ENCODE results near the gene ZCCHC24.

ZCCHC24 gene

DNA sequence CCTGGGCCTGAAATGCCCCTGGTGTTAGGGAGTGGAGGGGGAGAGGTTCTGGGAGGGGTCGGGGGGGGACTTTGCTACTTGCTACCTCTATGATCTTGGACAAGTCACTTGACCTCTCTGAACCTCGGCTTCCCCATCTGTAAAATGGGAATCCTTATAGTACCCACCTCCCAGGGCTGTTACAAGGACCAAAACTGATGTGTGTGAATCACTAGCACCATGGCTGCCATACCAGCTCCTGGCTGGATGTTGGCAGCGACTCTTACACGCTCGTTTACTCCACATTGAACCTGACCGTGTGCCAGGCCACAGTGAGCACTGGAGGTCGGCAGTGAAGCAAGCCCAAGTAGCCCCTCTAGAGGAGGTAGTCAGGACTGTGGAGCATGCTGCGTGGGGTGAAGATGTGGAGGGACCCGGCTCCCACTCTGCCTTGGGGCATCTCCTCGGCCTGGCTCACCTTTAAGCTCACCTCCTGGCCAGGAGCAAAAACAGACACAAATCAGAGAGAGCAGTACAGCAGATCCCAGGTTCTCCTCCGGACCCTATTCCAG is 69.3 kb downstream of the ZCCHC24 start:
- peaks cover 14% of the 10 kb centered on the region for H3K27me3 ChIP-seq (ENCODE audit: control insufficient read depth, low read length)
- TF ChIP-seq, protein P1, sequence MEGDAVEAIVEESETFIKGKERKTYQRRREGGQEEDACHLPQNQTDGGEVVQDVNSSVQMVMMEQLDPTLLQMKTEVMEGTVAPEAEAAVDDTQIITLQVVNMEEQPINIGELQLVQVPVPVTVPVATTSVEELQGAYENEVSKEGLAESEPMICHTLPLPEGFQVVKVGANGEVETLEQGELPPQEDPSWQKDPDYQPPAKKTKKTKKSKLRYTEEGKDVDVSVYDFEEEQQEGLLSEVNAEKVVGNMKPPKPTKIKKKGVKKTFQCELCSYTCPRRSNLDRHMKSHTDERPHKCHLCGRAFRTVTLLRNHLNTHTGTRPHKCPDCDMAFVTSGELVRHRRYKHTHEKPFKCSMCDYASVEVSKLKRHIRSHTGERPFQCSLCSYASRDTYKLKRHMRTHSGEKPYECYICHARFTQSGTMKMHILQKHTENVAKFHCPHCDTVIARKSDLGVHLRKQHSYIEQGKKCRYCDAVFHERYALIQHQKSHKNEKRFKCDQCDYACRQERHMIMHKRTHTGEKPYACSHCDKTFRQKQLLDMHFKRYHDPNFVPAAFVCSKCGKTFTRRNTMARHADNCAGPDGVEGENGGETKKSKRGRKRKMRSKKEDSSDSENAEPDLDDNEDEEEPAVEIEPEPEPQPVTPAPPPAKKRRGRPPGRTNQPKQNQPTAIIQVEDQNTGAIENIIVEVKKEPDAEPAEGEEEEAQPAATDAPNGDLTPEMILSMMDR (IDR thresholded peaks at IDR 0.05; ENCODE audit: low read depth, low read length, poor library complexity, severe bottlenecking) = no peak
- TF ChIP-seq EZH2phosphoT487 (IDR thresholded peaks at IDR 0.05; ENCODE audit: borderline replicate concordance, low read length) = no peak
- H3K4me1 ChIP-seq (ENCODE audit: control insufficient read depth, low read length) = no peaks in the 10 kb centered on the region
- H3K4me2 ChIP-seq (ENCODE audit: low read length) = no peak overlapping the region
- H4K20me1 ChIP-seq (ENCODE audit: control insufficient read depth, insufficient read depth, low read depth, low read length) = no peaks in the 10 kb centered on the region
- H3K9me3 ChIP-seq (ENCODE audit: control insufficient read depth, insufficient read depth, low read length) = 0 out of 2 replicates have a peak, but pooled peaks cover 4% of the 10 kb centered on the region
- H3K9me2 ChIP-seq (replicated peaks; ENCODE audit: control insufficient read depth, low read length) = no peaks in the 10 kb centered on the region
- no peaks in the 10 kb centered on the region for H3K79me2 ChIP-seq (ENCODE audit: control insufficient read depth, low read length)
- H3K27ac ChIP-seq (ENCODE audit: low read depth, low read length) = no peak overlapping the region
- H3K4me3 ChIP-seq (ENCODE audit: low read length) = no peak overlapping the region
- no peaks in the 10 kb centered on the region for H3K36me3 ChIP-seq (ENCODE audit: control insufficient read depth, low read length)
- no peaks in the 10 kb centered on the region for H3F3A ChIP-seq (ENCODE audit: control insufficient read depth, insufficient read depth)

DNA sequence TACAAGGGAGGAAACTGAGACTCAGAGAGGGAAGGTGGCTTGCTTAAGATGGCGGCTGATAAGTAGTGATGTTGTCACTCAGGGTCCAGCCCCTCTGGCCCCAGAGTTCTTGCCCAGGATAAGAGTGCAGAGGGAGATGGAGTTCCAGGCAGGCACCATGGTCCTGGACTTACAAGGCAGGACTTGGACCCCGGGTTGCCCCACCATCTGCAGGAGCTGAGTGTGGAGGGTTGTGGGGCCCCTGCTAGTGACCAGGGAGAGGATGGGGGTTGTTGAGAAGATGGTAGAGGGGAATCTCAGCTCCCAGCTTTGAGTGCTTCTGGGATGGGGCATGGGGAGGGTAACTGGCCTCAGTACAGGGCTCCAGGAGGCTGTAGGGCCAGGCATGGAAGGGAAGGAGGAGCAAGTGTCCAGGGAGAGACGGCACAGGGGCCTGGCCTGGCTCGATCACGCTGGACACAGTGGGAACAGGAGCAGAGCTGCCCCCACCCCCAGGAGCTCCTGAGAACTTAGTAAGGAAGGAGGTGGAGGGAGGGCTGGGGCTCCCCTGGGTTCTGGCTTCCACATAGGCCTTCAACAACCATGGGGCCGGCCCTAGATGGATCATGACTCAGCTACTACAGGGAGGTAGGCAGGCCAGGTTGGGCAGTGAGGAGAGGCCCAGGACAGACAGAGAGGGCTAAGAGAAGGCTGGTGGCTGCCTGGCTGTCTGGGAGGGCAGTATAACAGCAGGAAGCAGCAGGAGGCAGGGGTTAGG is 69.9 kb downstream of the ZCCHC24 start:
- TF ChIP-seq, protein P1 (IDR thresholded peaks at IDR 0.05; ENCODE audit: low read depth, low read length, poor library complexity, severe bottlenecking) = no peak
- TF ChIP-seq EZH2phosphoT487 (IDR thresholded peaks at IDR 0.05; ENCODE audit: borderline replicate concordance, low read length) = no peak
- no peaks in the 10 kb centered on the region for H3K9me2 ChIP-seq (replicated peaks; ENCODE audit: control insufficient read depth, low read length)
- H3K27ac ChIP-seq (ENCODE audit: low read depth, low read length) = no peak overlapping the region
- H3K4me3 ChIP-seq (ENCODE audit: low read length) = no peak overlapping the region
- H3K4me2 ChIP-seq (ENCODE audit: low read length) = no peak overlapping the region
- H3K36me3 ChIP-seq (ENCODE audit: control insufficient read depth, low read length) = no peaks in the 10 kb centered on the region
- H3F3A ChIP-seq (ENCODE audit: control insufficient read depth, insufficient read depth) = no peaks in the 10 kb centered on the region
- no peaks in the 10 kb centered on the region for H3K79me2 ChIP-seq (ENCODE audit: control insufficient read depth, low read length)
- 0 out of 2 replicates have a peak, but pooled peaks cover 4% of the 10 kb centered on the region for H3K9me3 ChIP-seq (ENCODE audit: control insufficient read depth, insufficient read depth, low read length)
- H3K27me3 ChIP-seq (ENCODE audit: control insufficient read depth, low read length) = peaks cover 14% of the 10 kb centered on the region
- no peaks in the 10 kb centered on the region for H4K20me1 ChIP-seq (ENCODE audit: control insufficient read depth, insufficient read depth, low read depth, low read length)
- H3K4me1 ChIP-seq (ENCODE audit: control insufficient read depth, low read length) = no peaks in the 10 kb centered on the region

DNA sequence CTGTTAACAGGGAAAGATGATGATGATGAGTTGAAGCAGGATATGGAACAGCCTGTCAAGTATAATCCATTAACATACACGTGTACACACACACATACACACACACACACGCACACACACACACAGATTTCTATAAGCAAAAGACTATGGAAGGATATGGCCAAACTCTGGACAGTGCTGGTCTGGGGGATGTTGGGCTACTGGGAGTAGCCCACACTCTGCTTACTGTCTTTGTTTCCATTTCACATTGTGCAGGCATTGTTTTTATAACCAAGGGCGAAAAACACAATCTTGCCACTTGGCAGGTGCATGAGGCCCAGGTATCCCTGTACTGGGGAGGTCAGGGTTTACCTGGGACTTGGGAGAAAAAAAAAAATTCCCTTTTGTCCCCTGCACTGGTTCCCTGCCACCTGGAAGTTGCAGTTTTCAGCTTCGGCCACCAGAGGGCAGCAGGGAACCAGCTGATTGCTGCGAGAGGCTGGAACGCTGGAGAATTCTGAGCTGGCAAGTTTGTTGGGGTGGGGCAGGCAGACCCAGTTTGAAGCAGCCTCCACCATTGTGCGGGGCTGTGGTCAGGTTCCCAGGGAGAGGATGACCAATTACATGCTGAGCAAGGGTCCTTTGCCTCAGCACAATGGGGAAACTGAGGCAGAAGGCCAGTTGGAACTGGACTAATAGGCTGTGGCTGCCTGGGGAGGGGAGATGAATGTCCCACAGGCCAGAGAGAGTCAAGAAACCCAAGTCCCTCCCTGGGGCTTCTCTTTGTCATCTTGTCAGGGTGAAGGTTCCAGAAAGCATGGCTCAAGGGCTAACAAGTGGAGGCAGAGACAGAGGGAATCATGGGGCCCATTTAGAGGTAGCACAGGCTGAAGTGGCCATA is 70.9 kb downstream of the ZCCHC24 start:
- no peaks in the 10 kb centered on the region for H3K36me3 ChIP-seq (ENCODE audit: control insufficient read depth, low read length)
- no peak overlapping the region for H3K27ac ChIP-seq (ENCODE audit: low read depth, low read length)
- no peaks in the 10 kb centered on the region for H3K79me2 ChIP-seq (ENCODE audit: control insufficient read depth, low read length)
- peaks cover 17% of the 10 kb centered on the region for H3K27me3 ChIP-seq (ENCODE audit: control insufficient read depth, low read length)
- H3K4me3 ChIP-seq (ENCODE audit: low read length) = no peak overlapping the region
- H3K9me2 ChIP-seq (replicated peaks; ENCODE audit: control insufficient read depth, low read length) = no peaks in the 10 kb centered on the region
- peaks cover 9% of the 10 kb centered on the region; the same call in 1 of the 2 replicates for H3K9me3 ChIP-seq (ENCODE audit: control insufficient read depth, insufficient read depth, low read length)
- H4K20me1 ChIP-seq (ENCODE audit: control insufficient read depth, insufficient read depth, low read depth, low read length) = no peaks in the 10 kb centered on the region
- TF ChIP-seq, protein P1 (IDR thresholded peaks at IDR 0.05; ENCODE audit: low read depth, low read length, poor library complexity, severe bottlenecking) = peak; percentile 96
- TF ChIP-seq EZH2phosphoT487 (IDR thresholded peaks at IDR 0.05; ENCODE audit: borderline replicate concordance, low read length) = no peak
- H3K4me1 ChIP-seq (ENCODE audit: control insufficient read depth, low read length) = no peaks in the 10 kb centered on the region
- no peak overlapping the region for H3K4me2 ChIP-seq (ENCODE audit: low read length)
- no peaks in the 10 kb centered on the region for H3F3A ChIP-seq (ENCODE audit: control insufficient read depth, insufficient read depth)

All from DOHH2 (cell line).